Gastroesophageal sphincter (tissue), 3 donors: ENCODE measurements around the gene RNF38.

ENCODE experiments used
- EP300 ChIP-seq: sonication (generic); formaldehyde crosslinking; IDR thresholded peaks from one replicate; pipeline ENCODE4 v1.6.1; 2017; ENCODE audit warnings: antibody characterized with exemption, mild to moderate bottlenecking
- POLR2A ChIP-seq, 2 donors: fragments of 450-650 bp; IDR thresholded peaks; one replicate each; pipeline ENCODE4 v1.6.1; 2017; ENCODE audit warnings: antibody characterized with exemption in 2 of 2, mild to moderate bottlenecking in 2 of 2, moderate library complexity in 1 of 2
- POLR2AphosphoS5 ChIP-seq: sonication (generic); formaldehyde crosslinking; IDR thresholded peaks from one replicate; pipeline ENCODE4 v1.6.1; 2017; ENCODE audit warnings: antibody characterized with exemption
- TF ChIP-seq, protein P1 (sequence below), 4 experiments: fragments of 200-600 bp in 2 of 4; fragments of 450-650 bp in 2 of 4; sonication (generic) in 1 of 4; IDR thresholded peaks; one replicate each; pipeline ENCODE4 v1.5.1; 2017 to 2019; ENCODE audit warnings: antibody characterized with exemption in 4 of 4, mild to moderate bottlenecking in 2 of 4, moderate library complexity in 2 of 4

DNA sequence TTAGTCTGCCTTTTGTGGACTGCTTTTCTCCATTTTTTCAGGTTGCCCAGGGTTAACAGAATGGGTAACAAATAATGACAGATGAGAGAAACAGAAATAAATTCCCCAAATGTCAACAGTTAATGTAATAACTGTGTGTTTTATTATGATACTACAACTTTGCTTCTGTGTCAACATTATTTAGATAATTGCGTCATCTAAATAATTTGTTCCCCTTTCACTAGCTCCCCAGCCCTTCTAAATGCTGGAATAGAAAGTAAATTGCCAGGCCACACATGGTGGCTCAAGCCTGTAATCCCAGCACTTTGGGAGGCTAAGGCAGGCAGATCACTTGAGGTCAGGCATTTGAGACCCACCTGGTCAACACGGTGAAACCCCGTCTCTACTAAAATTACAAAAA lies 53.5 kb downstream of the RNF38 start:
- TF ChIP-seq POLR2A (IDR thresholded peaks at IDR 0.05), result no peak
- TF ChIP-seq, protein P1, sequence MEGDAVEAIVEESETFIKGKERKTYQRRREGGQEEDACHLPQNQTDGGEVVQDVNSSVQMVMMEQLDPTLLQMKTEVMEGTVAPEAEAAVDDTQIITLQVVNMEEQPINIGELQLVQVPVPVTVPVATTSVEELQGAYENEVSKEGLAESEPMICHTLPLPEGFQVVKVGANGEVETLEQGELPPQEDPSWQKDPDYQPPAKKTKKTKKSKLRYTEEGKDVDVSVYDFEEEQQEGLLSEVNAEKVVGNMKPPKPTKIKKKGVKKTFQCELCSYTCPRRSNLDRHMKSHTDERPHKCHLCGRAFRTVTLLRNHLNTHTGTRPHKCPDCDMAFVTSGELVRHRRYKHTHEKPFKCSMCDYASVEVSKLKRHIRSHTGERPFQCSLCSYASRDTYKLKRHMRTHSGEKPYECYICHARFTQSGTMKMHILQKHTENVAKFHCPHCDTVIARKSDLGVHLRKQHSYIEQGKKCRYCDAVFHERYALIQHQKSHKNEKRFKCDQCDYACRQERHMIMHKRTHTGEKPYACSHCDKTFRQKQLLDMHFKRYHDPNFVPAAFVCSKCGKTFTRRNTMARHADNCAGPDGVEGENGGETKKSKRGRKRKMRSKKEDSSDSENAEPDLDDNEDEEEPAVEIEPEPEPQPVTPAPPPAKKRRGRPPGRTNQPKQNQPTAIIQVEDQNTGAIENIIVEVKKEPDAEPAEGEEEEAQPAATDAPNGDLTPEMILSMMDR (IDR thresholded peaks at IDR 0.05), result no peak
- no peak for TF ChIP-seq POLR2AphosphoS5
- no peak for TF ChIP-seq EP300
